Neural progenitor cell (in vitro differentiated cells): Measurements from ENCODE around the gene LIPC. TPM values are rescaled to one million over a fixed set of nuclear protein-coding genes. Genes with fewer than 3 reads are reported as not detected.

ENCODE experiments used
- DNase-seq: peaks from one replicate; pipeline ENCODE4 v3.0.0-alpha.2; 2016; ENCODE audit warnings: low spot score
- H2AFZ ChIP-seq: fragments of 200-600 bp; sonication (generic); replicated peaks from 2 replicates; pipeline ENCODE4 v1.6.1; 2016; ENCODE audit warnings: antibody characterized with exemption
- H3F3A ChIP-seq: fragments of 200-600 bp; sonication (generic); 2 replicates; pipeline ENCODE4 v1.6.1; 2016; ENCODE audit warnings: antibody characterized with exemption, low read depth
- H3K27ac ChIP-seq: fragments of 200-600 bp; sonication (generic); 2 replicates; pipeline ENCODE4 v1.5.1; 2016; ENCODE audit warnings: mild to moderate bottlenecking
- H3K27me3 ChIP-seq: fragments of 200-600 bp; sonication (generic); 2 replicates; pipeline ENCODE4 v1.6.1; 2016; ENCODE audit warnings: mild to moderate bottlenecking, moderate library complexity
- H3K36me3 ChIP-seq: fragments of 200-600 bp; sonication (generic); 2 replicates; pipeline ENCODE4 v1.5.1; 2016
- H3K4me1 ChIP-seq: fragments of 200-600 bp; sonication (generic); 2 replicates; pipeline ENCODE4 v1.6.1; 2016; ENCODE audit warnings: mixed run types
- H3K4me2 ChIP-seq: fragments of 200-600 bp; sonication (generic); 2 replicates; pipeline ENCODE4 v1.6.1; 2016
- H3K4me3 ChIP-seq: fragments of 200-600 bp; sonication (generic); 2 replicates; pipeline ENCODE4 v1.5.1; 2016
- H3K79me2 ChIP-seq: fragments of 200-600 bp; sonication (generic); 2 replicates; pipeline ENCODE4 v1.6.1; 2016; ENCODE audit warnings: low read depth
- H3K9ac ChIP-seq: fragments of 200-600 bp; sonication (generic); 2 replicates; pipeline ENCODE4 v1.6.1; 2016
- H3K9me3 ChIP-seq: fragments of 200-600 bp; sonication (generic); 2 replicates; pipeline ENCODE4 v1.5.1; 2016; ENCODE audit warnings: low read depth
- H4K20me1 ChIP-seq: fragments of 200-600 bp; sonication (generic); 2 replicates; pipeline ENCODE4 v1.6.1; 2016; ENCODE audit warnings: low read depth
- H3K27ac Mint-ChIP-seq: 3 replicates; pipeline ENCODE4 v1.8.0; 2021; ENCODE audit warnings: mixed read lengths
- H3K27me3 Mint-ChIP-seq: 2 replicates; pipeline ENCODE4 v1.8.0; 2022; ENCODE audit warnings: low read depth, mild to moderate bottlenecking, inconsistent platforms, moderate library complexity, mixed read lengths; ENCODE audit not compliant: insufficient read depth
- H3K36me3 Mint-ChIP-seq: 3 replicates; pipeline ENCODE4 v1.8.0; 2021; ENCODE audit warnings: mixed read lengths
- H3K4me1 Mint-ChIP-seq: 3 replicates; pipeline ENCODE4 v1.8.0; 2021; ENCODE audit warnings: mixed read lengths
- H3K4me3 Mint-ChIP-seq: 3 replicates; pipeline ENCODE4 v1.8.0; 2021; ENCODE audit warnings: mild to moderate bottlenecking, moderate library complexity, mixed read lengths
- H3K9me3 Mint-ChIP-seq: 3 replicates; pipeline ENCODE4 v1.8.0; 2020; ENCODE audit warnings: mixed read lengths
- EZH2 ChIP-seq: fragments of 200-600 bp; sonication (generic); IDR thresholded peaks from 2 replicates; pipeline ENCODE4 v1.6.1; 2017; ENCODE audit warnings: antibody characterized with exemption, mild to moderate bottlenecking, moderate library complexity
- EZH2phosphoT487 ChIP-seq: fragments of 200-600 bp; sonication (generic); IDR thresholded peaks from 2 replicates; pipeline ENCODE4 v1.6.1; 2017; ENCODE audit warnings: antibody characterized with exemption
- total RNA-seq: library from RNA; depleted of rRNA; stranded (reverse); fragments of >200 nt; gene quantifications from 2 replicates; pipeline ENCODE4 v1.2.3, GENCODE V29; 2015; ENCODE audit warnings: low replicate concordance
- TF ChIP-seq, protein P1 (sequence below): fragments of 200-600 bp; sonication (generic); IDR thresholded peaks from 2 replicates; pipeline ENCODE4 v1.5.1; 2017; ENCODE audit warnings: antibody characterized with exemption, mild to moderate bottlenecking

The LIPC gene
- total RNA-seq, 1 donor from 2014 or later: not detected

DNA sequence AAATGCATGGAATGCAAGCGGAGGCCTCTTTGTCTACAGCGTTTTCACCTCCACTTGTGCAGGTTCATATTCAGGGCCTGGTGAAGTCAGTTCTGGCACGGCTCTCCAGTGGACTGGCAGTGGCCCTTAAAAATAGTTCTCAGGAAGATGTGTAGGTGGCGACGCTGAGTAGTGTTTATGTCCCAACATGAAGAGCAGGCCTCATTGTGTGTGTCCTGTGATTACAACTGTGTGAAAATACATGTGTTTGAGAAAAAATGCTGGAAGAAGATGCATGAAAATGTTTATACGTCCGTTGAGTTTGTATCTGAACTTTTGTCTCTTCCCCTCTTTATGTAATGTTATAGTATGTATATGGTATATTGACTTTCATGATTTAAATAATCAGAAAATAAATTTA lies 7.2 kb downstream of the LIPC start:
- no peaks in the 10 kb centered on the region for H3K27me3 ChIP-seq
- H2AFZ ChIP-seq: no peak overlapping the region
- H3K9me3 ChIP-seq: no peaks in the 10 kb centered on the region
- no peak overlapping the region for H3K4me2 ChIP-seq
- peaks cover 31% of the 10 kb centered on the region for H3K4me1 Mint-ChIP-seq
- no peaks in the 10 kb centered on the region for H4K20me1 ChIP-seq
- peaks cover under 1% of the 10 kb centered on the region for H3F3A ChIP-seq
- H3K79me2 ChIP-seq: no peaks in the 10 kb centered on the region
- peak; percentile 60 for DNase-seq
- peaks cover under 1% of the 10 kb centered on the region for H3K4me1 ChIP-seq
- peak overlapping the region; percentile 54 for H3K27ac Mint-ChIP-seq
- no peak overlapping the region for H3K27ac ChIP-seq
- H3K9ac ChIP-seq: no peak overlapping the region
- no peaks in the 10 kb centered on the region for H3K36me3 Mint-ChIP-seq
- no peaks in the 10 kb centered on the region for H3K9me3 Mint-ChIP-seq
- H3K36me3 ChIP-seq: no peaks in the 10 kb centered on the region
- no peak for TF ChIP-seq EZH2
- TF ChIP-seq, protein P1, sequence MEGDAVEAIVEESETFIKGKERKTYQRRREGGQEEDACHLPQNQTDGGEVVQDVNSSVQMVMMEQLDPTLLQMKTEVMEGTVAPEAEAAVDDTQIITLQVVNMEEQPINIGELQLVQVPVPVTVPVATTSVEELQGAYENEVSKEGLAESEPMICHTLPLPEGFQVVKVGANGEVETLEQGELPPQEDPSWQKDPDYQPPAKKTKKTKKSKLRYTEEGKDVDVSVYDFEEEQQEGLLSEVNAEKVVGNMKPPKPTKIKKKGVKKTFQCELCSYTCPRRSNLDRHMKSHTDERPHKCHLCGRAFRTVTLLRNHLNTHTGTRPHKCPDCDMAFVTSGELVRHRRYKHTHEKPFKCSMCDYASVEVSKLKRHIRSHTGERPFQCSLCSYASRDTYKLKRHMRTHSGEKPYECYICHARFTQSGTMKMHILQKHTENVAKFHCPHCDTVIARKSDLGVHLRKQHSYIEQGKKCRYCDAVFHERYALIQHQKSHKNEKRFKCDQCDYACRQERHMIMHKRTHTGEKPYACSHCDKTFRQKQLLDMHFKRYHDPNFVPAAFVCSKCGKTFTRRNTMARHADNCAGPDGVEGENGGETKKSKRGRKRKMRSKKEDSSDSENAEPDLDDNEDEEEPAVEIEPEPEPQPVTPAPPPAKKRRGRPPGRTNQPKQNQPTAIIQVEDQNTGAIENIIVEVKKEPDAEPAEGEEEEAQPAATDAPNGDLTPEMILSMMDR: peak; percentile 54
- no peak overlapping the region for H3K4me3 ChIP-seq
- no peak overlapping the region for H3K4me3 Mint-ChIP-seq
- peaks cover 4% of the 10 kb centered on the region for H3K27me3 Mint-ChIP-seq

GRCh38 chr15:58440158-58440910 lies 8.5 kb downstream of the LIPC start:
- no peak for DNase-seq
- H3K4me3 ChIP-seq: no peak overlapping the region
- no peaks in the 10 kb centered on the region for H3K27me3 ChIP-seq
- H3K4me1 ChIP-seq: no peaks in the 10 kb centered on the region
- no peak overlapping the region for H3K9ac ChIP-seq
- no peaks in the 10 kb centered on the region for H4K20me1 ChIP-seq
- H3K27me3 Mint-ChIP-seq: peaks cover 4% of the 10 kb centered on the region
- no peaks in the 10 kb centered on the region for H3K36me3 ChIP-seq
- no peaks in the 10 kb centered on the region for H3K36me3 Mint-ChIP-seq
- H3K4me1 Mint-ChIP-seq: peaks cover 34% of the 10 kb centered on the region
- no peak for TF ChIP-seq EZH2phosphoT487
- TF ChIP-seq EZH2: no peak
- TF ChIP-seq, protein P1: no peak
- no peaks in the 10 kb centered on the region for H3K79me2 ChIP-seq
- no peaks in the 10 kb centered on the region for H3K9me3 ChIP-seq
- no peaks in the 10 kb centered on the region for H3K9me3 Mint-ChIP-seq
- H2AFZ ChIP-seq: no peak overlapping the region
- H3K27ac Mint-ChIP-seq: no peak overlapping the region
- H3K4me2 ChIP-seq: no peak overlapping the region
- H3K27ac ChIP-seq: no peak overlapping the region
- no peaks in the 10 kb centered on the region for H3F3A ChIP-seq
- no peak overlapping the region for H3K4me3 Mint-ChIP-seq

GRCh38 chr15:58440922-58441321 lies 9.1 kb downstream of the LIPC start:
- no peak overlapping the region for H3K9ac ChIP-seq
- no peak overlapping the region for H3K4me3 ChIP-seq
- no peaks in the 10 kb centered on the region for H4K20me1 ChIP-seq
- no peaks in the 10 kb centered on the region for H3K27me3 ChIP-seq
- DNase-seq: no peak
- Mint-ChIP-seq H3K4me3 (no peak overlapping the region), H3K4me1 (peaks cover 34% of the 10 kb centered on the region), H3K36me3 (no peaks in the 10 kb centered on the region), H3K9me3 (no peaks in the 10 kb centered on the region), H3K27ac (no peak overlapping the region), H3K27me3 (peaks cover 4% of the 10 kb centered on the region)
- no peak overlapping the region for H3K4me2 ChIP-seq
- no peaks in the 10 kb centered on the region for H3F3A ChIP-seq
- H3K9me3 ChIP-seq: no peaks in the 10 kb centered on the region
- no peak overlapping the region for H2AFZ ChIP-seq
- no peaks in the 10 kb centered on the region for H3K79me2 ChIP-seq
- no peaks in the 10 kb centered on the region for H3K4me1 ChIP-seq
- H3K27ac ChIP-seq: no peak overlapping the region
- TF ChIP-seq EZH2 (no peak), EZH2phosphoT487 (no peak)
- TF ChIP-seq, protein P1: no peak
- no peaks in the 10 kb centered on the region for H3K36me3 ChIP-seq
